Prostate gland (tissue), 2 donors: Measurements from ENCODE around the gene CCDC148.
"Not testable (repeated sequence)": the region's sequence is repeated elsewhere in the genome, so short reads cannot be mapped to it uniquely, and the experiment has no call there.

ENCODE experiments used
- POLR2AphosphoS5 ChIP-seq: sonication (generic); formaldehyde crosslinking; IDR thresholded peaks from one replicate; pipeline ENCODE4 v1.6.1; 2017; ENCODE audit warnings: antibody characterized with exemption
- TF ChIP-seq, protein P1 (sequence below), 4 experiments: fragments of 200-600 bp in 2 of 4; fragments of 450-650 bp in 2 of 4; sonication (generic) in 2 of 4; IDR thresholded peaks; 1 replicate in 3 of 4; 2 replicates in 1 of 4; pipeline ENCODE4 v1.5.1; 2016 to 2019; ENCODE audit warnings: antibody characterized with exemption in 4 of 4, mild to moderate bottlenecking in 2 of 4, moderate library complexity in 2 of 4

DNA sequence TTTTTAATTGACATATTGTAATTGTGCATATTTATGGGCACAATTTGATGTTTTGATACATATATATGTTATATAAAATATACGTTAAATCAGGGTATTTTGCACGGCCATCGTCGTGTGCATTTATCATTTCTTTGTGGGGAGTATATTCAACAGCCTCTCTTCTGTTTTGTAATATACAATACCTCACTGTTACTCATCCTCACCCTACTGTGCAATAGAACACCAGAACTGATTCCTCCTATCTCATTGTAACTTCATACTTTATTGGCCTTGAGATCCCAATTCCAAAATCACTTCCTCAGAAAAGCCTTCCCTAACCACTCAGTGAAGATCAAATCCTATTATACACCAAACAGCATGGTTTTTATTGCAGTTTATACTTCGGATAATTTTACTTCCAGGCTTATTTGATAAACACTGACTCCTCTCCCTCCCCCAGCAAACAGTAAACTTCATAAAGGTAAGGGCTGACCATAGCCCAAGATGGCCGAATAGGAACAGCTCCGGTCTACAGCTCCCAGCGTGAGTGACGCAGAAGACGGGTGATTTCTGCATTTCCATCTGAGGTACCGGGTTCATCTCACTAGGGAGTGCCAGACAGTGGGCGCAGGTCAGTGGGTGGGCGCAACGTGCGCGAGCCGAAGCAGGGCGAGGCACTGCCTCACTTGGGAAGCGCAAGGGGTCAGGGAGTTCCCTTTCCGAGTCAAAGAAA, 105.6 kb downstream of the CCDC148 start:
- TF ChIP-seq, protein P1, sequence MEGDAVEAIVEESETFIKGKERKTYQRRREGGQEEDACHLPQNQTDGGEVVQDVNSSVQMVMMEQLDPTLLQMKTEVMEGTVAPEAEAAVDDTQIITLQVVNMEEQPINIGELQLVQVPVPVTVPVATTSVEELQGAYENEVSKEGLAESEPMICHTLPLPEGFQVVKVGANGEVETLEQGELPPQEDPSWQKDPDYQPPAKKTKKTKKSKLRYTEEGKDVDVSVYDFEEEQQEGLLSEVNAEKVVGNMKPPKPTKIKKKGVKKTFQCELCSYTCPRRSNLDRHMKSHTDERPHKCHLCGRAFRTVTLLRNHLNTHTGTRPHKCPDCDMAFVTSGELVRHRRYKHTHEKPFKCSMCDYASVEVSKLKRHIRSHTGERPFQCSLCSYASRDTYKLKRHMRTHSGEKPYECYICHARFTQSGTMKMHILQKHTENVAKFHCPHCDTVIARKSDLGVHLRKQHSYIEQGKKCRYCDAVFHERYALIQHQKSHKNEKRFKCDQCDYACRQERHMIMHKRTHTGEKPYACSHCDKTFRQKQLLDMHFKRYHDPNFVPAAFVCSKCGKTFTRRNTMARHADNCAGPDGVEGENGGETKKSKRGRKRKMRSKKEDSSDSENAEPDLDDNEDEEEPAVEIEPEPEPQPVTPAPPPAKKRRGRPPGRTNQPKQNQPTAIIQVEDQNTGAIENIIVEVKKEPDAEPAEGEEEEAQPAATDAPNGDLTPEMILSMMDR (IDR thresholded peaks at IDR 0.05), result not testable (repeated sequence)
- TF ChIP-seq POLR2AphosphoS5, result not testable (repeated sequence)
